B cell (primary cell): Measurements from ENCODE around the gene RALB. TPM values are rescaled to one million over a fixed set of nuclear protein-coding genes. Genes with fewer than 3 reads are reported as not detected.

Source experiments
- ATAC-seq: fragments of 200-7000 bp; cut with Tn5 transposase; one replicate; pipeline ENCODE4 v1.10.0; 2021; ENCODE audit warnings: low read depth, mild to moderate bottlenecking, moderate number of reproducible peaks, moderate library complexity
- CTCF ChIA-PET: fragments of 350-600 bp; sonication (Branson Sonifier 250); formaldehyde crosslinking; loops from one replicate; lab custom pipeline; 2021; ENCODE audit warnings: antibody characterized with exemption, inconsistent platforms; lab: Charles Lee
- POLR2A ChIA-PET: fragments of 350-600 bp; sonication (Branson Sonifier 250); formaldehyde crosslinking; loops from one replicate; lab custom pipeline; 2021; ENCODE audit warnings: antibody characterized with exemption; lab: Charles Lee
- DNase-seq: peaks from one replicate; pipeline ENCODE4 v3.0.0; 2013
- H2AFZ ChIP-seq: 2 replicates; pipeline ENCODE4 v1.6.1; 2012; ENCODE audit warnings: mild to moderate bottlenecking, low read depth, low read length; ENCODE audit not compliant: insufficient read depth, poor library complexity, severe bottlenecking
- H3K27ac ChIP-seq, 2 donors: 1 replicate in 1 of 2; 2 replicates in 1 of 2; pipeline ENCODE4 v1.5.1; 2012 to 2013; ENCODE audit warnings: low read length in 2 of 2, mild to moderate bottlenecking in 2 of 2, moderate library complexity in 1 of 2
- H3K27me3 ChIP-seq, 4 experiments: fragments of 200-600 bp in 1 of 4; sonication (generic) in 1 of 4; replicated peaks in 1 of 4; 1 replicate in 2 of 4; 2 replicates in 2 of 4; pipeline versions ENCODE4 v1.6.1 to v1.7.0; 2013 to 2016; ENCODE audit warnings: low read length in 3 of 4, mild to moderate bottlenecking in 2 of 4, mixed read lengths in 1 of 4, moderate library complexity in 1 of 4; ENCODE audit not compliant: insufficient read depth in 4 of 4, control insufficient read depth in 3 of 4; ENCODE audit errors: control extremely low read depth in 1 of 4
- H3K36me3 ChIP-seq, 2 experiments: replicated peaks in 1 of 2; 1 replicate in 1 of 2; 2 replicates in 1 of 2; pipeline versions ENCODE4 v1.6.1 to v1.7.1; 2013; ENCODE audit warnings: low read length in 1 of 2; ENCODE audit not compliant: insufficient read depth in 2 of 2, control insufficient read depth in 1 of 2; ENCODE audit errors: control extremely low read depth in 1 of 2, extremely low read depth in 1 of 2
- H3K4me1 ChIP-seq, 2 donors: fragments of 200-600 bp in 1 of 2; sonication (generic) in 1 of 2; 1 replicate in 1 of 2; 2 replicates in 1 of 2; pipeline versions ENCODE4 v1.5.1 to v1.6.1; 2013 to 2017; ENCODE audit warnings: low read length in 2 of 2; ENCODE audit not compliant: control insufficient read depth in 2 of 2, insufficient read depth in 2 of 2
- H3K4me2 ChIP-seq: replicated peaks from 2 replicates; pipeline ENCODE3; 2012; ENCODE audit warnings: mild to moderate bottlenecking, low read depth, low read length; ENCODE audit not compliant: poor library complexity, severe bottlenecking
- H3K4me3 ChIP-seq, 5 experiments: fragments of 200-600 bp in 1 of 5; sonication (generic) in 1 of 5; 1 replicate in 3 of 5; 2 replicates in 2 of 5; pipeline versions ENCODE4 v1.5.1 to v1.7.0; 2011 to 2016; ENCODE audit warnings: low read length in 4 of 5, mild to moderate bottlenecking in 4 of 5, low read depth in 2 of 5, control low read depth in 1 of 5, moderate library complexity in 1 of 5; ENCODE audit not compliant: insufficient read depth in 1 of 5; ENCODE audit errors: control extremely low read depth in 1 of 5, extremely low read depth in 1 of 5
- H3K79me2 ChIP-seq: fragments of 200-600 bp; sonication (generic); one replicate; pipeline ENCODE4 v1.6.0; 2016; ENCODE audit warnings: low read length; ENCODE audit not compliant: control insufficient read depth, insufficient read depth
- H3K9ac ChIP-seq: fragments of 200-600 bp; sonication (generic); 2 replicates; pipeline ENCODE4 v1.6.1; 2017; ENCODE audit warnings: mild to moderate bottlenecking, low read length, moderate library complexity
- H3K9me3 ChIP-seq, 3 donors: one replicate each; pipeline versions ENCODE4 v1.6.1 to v1.7.1; 2013; ENCODE audit warnings: low read length in 2 of 3; ENCODE audit not compliant: control insufficient read depth in 2 of 3, insufficient read depth in 1 of 3; ENCODE audit errors: control extremely low read depth in 1 of 3
- H4K20me1 ChIP-seq: 2 replicates; pipeline ENCODE4 v1.6.0; 2012; ENCODE audit warnings: mild to moderate bottlenecking, low read length; ENCODE audit not compliant: insufficient read depth, control insufficient read depth, poor library complexity, severe bottlenecking
- H3K27ac Mint-ChIP-seq: one replicate; pipeline ENCODE4 v1.8.0; 2021; ENCODE audit warnings: mixed read lengths
- H3K27me3 Mint-ChIP-seq: one replicate; pipeline ENCODE4 v1.8.0; 2021; ENCODE audit warnings: mixed read lengths
- H3K4me1 Mint-ChIP-seq: one replicate; pipeline ENCODE4 v1.8.0; 2021; ENCODE audit warnings: mixed read lengths
- H3K4me3 Mint-ChIP-seq: one replicate; pipeline ENCODE4 v1.8.0; 2021; ENCODE audit warnings: mixed read lengths
- H3K9me3 Mint-ChIP-seq: one replicate; pipeline ENCODE4 v1.8.0; 2022; ENCODE audit warnings: mixed read lengths; ENCODE audit not compliant: insufficient read depth
- EZH2 ChIP-seq: IDR thresholded peaks from 2 replicates; pipeline ENCODE4 v1.6.1; 2012; ENCODE audit warnings: borderline replicate concordance, low read depth, mild to moderate bottlenecking, moderate library complexity, low read length; ENCODE audit not compliant: insufficient read depth, poor library complexity, severe bottlenecking
- WGBS: methylation state at CpG from one replicate; pipeline ENCODE4 v1.1.5; 2013; ENCODE audit warnings: missing lambda C conversion rate; ENCODE audit not compliant: insufficient coverage; 5-methylcytosine and 5-hydroxymethylcytosine counted together
- intact Hi-C: fragments of 100-400 bp; cut with micrococcal nuclease; formaldehyde crosslinking; loops from one replicate; pipeline ENCODE4 v1.10.0; 2022
- polyA plus RNA-seq: library from polyadenylated mRNA; depleted of rRNA; stranded (reverse); fragments of >200 nt; gene quantifications from 2 replicates; pipeline ENCODE4 v1.2.3, GENCODE V29; 2012
- total RNA-seq, 2 donors: library from RNA; stranded (reverse); fragments of 120-200 nt in 1 of 2; gene quantifications; 1 replicate in 1 of 2; 2 replicates in 1 of 2; pipeline versions ENCODE4 v1.2.3 to v1.2.4, GENCODE V29; 2013 to 2022
- TF ChIP-seq, protein P1 (sequence below): fragments of 200-600 bp; IDR thresholded peaks from one replicate; pipeline ENCODE4 v1.8.0; 2022; ENCODE audit warnings: antibody characterized with exemption, mild to moderate bottlenecking

Gene RALB
- total and polyA plus RNA-seq, 2 donors (not counting 1 experiment from before 2014, with no cell fraction given), result 19.3 to 35.9 TPM

- Histone ChIP-seq H3K9me3 (peaks cover 0 to 9% (median 2%) of the 10 kb centered on the region in 3 donors), H4K20me1 (peaks cover 8% of the 10 kb centered on the region), H3K4me3 (peak overlapping the region; percentile 68 to 83 (median 71)), H2AFZ (no peak overlapping the region), H3K27ac (peak overlapping the region in 1 of 2 donors; percentile 93), H3K27me3 (no peaks in the 10 kb centered on the region), H3K4me1 (peaks cover 25 to 31% of the 10 kb centered on the region in 2 donors), H3K36me3 (peaks cover 1 to 8% of the 10 kb centered on the region in 2 experiments), H3K79me2 (peaks cover 31% of the 10 kb centered on the region), H3K9ac (peak overlapping the region; percentile 85), H3K4me2 (peak overlapping the region; percentile 81)
- DNase-seq (no peak), ATAC-seq (no peak)
- Mint-ChIP-seq H3K27ac (peak overlapping the region; percentile 95), H3K4me3 (peak overlapping the region; percentile 89), H3K4me1 (peaks cover 54% of the 10 kb centered on the region), H3K27me3 (no peaks in the 10 kb centered on the region), H3K9me3 (no peaks in the 10 kb centered on the region)
- 93% methylated on average over 12 of the region's 13 CpGs for WGBS
- POLR2A ChIA-PET, result interaction anchor here (1.5 kb wide), 1 partner anchor 28 kb away, joined by 16 read pairs; the partner anchor contains the start of gene RALB
- TF ChIP-seq, protein P1, sequence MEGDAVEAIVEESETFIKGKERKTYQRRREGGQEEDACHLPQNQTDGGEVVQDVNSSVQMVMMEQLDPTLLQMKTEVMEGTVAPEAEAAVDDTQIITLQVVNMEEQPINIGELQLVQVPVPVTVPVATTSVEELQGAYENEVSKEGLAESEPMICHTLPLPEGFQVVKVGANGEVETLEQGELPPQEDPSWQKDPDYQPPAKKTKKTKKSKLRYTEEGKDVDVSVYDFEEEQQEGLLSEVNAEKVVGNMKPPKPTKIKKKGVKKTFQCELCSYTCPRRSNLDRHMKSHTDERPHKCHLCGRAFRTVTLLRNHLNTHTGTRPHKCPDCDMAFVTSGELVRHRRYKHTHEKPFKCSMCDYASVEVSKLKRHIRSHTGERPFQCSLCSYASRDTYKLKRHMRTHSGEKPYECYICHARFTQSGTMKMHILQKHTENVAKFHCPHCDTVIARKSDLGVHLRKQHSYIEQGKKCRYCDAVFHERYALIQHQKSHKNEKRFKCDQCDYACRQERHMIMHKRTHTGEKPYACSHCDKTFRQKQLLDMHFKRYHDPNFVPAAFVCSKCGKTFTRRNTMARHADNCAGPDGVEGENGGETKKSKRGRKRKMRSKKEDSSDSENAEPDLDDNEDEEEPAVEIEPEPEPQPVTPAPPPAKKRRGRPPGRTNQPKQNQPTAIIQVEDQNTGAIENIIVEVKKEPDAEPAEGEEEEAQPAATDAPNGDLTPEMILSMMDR, result no peak
- TF ChIP-seq EZH2, result no peak
- CTCF ChIA-PET, result interaction anchor here (1.9 kb wide), 1 partner anchor 28 kb away, joined by 8 read pairs; the partner anchor contains the start of gene RALB
- intact Hi-C loops, result loop anchor here (5.0 kb wide), 1 partner anchor 857 kb away; the partner anchor contains the start of genes C2orf76 and DBI
Measured at GRCh38 chr2:120224256-120224655, 28.4 kb upstream of the RALB start.

DNA sequence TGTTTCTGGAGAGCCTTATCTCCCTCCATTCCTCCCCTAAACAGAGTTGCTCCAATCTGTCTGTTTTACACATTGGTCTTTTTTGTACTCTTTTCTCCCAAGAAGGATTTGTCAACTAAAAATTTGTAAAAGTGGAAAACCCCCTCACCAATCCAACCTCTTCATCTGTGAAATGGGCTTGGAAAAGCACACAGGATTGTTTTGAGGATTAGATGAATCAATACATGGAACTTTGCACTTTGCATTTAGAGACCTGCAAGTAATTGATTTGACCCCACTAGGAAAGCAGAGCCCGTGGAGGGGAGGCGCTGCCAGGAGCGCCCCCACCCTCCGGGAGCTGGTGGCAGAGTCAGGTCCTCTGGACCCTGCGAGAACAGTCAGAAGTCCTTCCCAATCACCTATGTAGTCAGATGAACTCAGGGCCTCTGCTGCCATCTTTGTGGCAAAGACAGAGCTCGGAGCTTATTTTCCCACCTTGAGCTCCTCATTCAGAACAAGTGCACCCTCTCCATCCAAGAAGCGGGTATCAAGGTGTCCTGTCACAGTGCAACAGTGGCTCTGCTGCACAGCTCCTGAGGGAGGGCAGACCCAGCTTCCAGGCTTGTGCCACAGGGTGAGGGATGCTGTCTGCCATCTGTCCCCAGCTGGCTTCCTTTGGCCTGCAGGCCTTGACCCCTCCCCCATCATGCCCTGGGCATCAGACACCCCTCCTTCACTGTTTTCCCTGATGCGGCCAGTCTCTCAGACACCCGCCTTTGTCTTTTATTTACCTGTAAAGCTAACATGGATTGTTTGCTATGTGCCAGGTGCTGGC lies 27.7 kb upstream of the RALB start:
- Mint-ChIP-seq H3K27ac (peak overlapping the region; percentile 71), H3K9me3 (no peaks in the 10 kb centered on the region), H3K4me1 (peaks cover 51% of the 10 kb centered on the region), H3K27me3 (no peaks in the 10 kb centered on the region), H3K4me3 (peak overlapping the region; percentile 89)
- Histone ChIP-seq H3K79me2 (peaks cover 25% of the 10 kb centered on the region), H3K27me3 (no peaks in the 10 kb centered on the region), H3K4me1 (peaks cover 25 to 30% of the 10 kb centered on the region in 2 donors), H2AFZ (no peak overlapping the region), H3K27ac (no peak overlapping the region), H3K36me3 (peaks cover under 1 to 8% of the 10 kb centered on the region in 2 experiments), H4K20me1 (peaks cover 8% of the 10 kb centered on the region), H3K4me3 (no peak overlapping the region), H3K9ac (no peak overlapping the region), H3K9me3 (peaks cover 0 to 9% (median 2%) of the 10 kb centered on the region in 3 donors), H3K4me2 (peak overlapping the region; percentile 81)
- DNase-seq, result no peak
- intact Hi-C loops, result loop anchor here (5.0 kb wide), 1 partner anchor 858 kb away; the partner anchor contains the start of genes C2orf76 and DBI
- CTCF ChIA-PET, result interaction anchor here (1.0 kb wide), 1 partner anchor 50 kb away, joined by 3 read pairs; no protein-coding TSS in a partner anchor
- WGBS, result 98% methylated on average over 9 of the region's 9 CpGs
- POLR2A ChIA-PET, result no interaction called here
- TF ChIP-seq EZH2, result no peak
- TF ChIP-seq, protein P1, result no peak
- no peak for ATAC-seq
